ENCODE measurements around the gene FGF9. TPM values are rescaled to one million over a fixed set of nuclear protein-coding genes. Genes with fewer than 3 reads are reported as not detected.

Gene FGF9
- total and polyA plus RNA-seq, 9 donors, result 6.2 to 17.2 (median 7.4) TPM

GRCh38 chr13:21749410-21749809, 78.5 kb downstream of the FGF9 start:
- DNase-seq, result no peak
- H3K36me3 ChIP-seq (ENCODE audit: control insufficient read depth, insufficient read depth, low read length), result no peaks in the 10 kb centered on the region
- no peaks in the 10 kb centered on the region for H3K4me1 ChIP-seq (ENCODE audit: control insufficient read depth, insufficient read depth, low read length)
- WGBS (ENCODE audit: insufficient coverage), result no CpG with 5 or more reads among the region's 1 CpG
- no peak overlapping the region for H3K4me3 ChIP-seq (ENCODE audit: low read length)
- H3K27me3 ChIP-seq (ENCODE audit: control insufficient read depth, insufficient read depth, low read length), result no peaks in the 10 kb centered on the region
- no peaks in the 10 kb centered on the region for H3K9me3 ChIP-seq (replicated peaks; ENCODE audit: control insufficient read depth, low read depth, low read length)
- no peak overlapping the region for H3K27ac ChIP-seq (ENCODE audit: low read length)

GRCh38 chr13:21752501-21752900, 81.6 kb downstream of the FGF9 start:
- no CpG with 5 or more reads among the region's 1 CpG for WGBS (ENCODE audit: insufficient coverage)
- Histone ChIP-seq H3K4me1 (ENCODE audit: control insufficient read depth, insufficient read depth, low read length) (no peaks in the 10 kb centered on the region), H3K27ac (ENCODE audit: low read length) (no peak overlapping the region), H3K9me3 (replicated peaks; ENCODE audit: control insufficient read depth, low read depth, low read length) (no peaks in the 10 kb centered on the region), H3K4me3 (ENCODE audit: low read length) (no peak overlapping the region), H3K27me3 (ENCODE audit: control insufficient read depth, insufficient read depth, low read length) (no peaks in the 10 kb centered on the region), H3K36me3 (ENCODE audit: control insufficient read depth, insufficient read depth, low read length) (no peaks in the 10 kb centered on the region)
- no peak for DNase-seq

GRCh38 chr13:21753117-21753729, 82.3 kb downstream of the FGF9 start:
- Histone ChIP-seq H3K27me3 (ENCODE audit: control insufficient read depth, insufficient read depth, low read length) (no peaks in the 10 kb centered on the region), H3K27ac (ENCODE audit: low read length) (no peak overlapping the region), H3K4me3 (ENCODE audit: low read length) (no peak overlapping the region), H3K9me3 (replicated peaks; ENCODE audit: control insufficient read depth, low read depth, low read length) (no peaks in the 10 kb centered on the region), H3K36me3 (ENCODE audit: control insufficient read depth, insufficient read depth, low read length) (no peaks in the 10 kb centered on the region), H3K4me1 (ENCODE audit: control insufficient read depth, insufficient read depth, low read length) (no peaks in the 10 kb centered on the region)
- WGBS (ENCODE audit: insufficient coverage), result no CpG with 5 or more reads among the region's 6 CpGs
- DNase-seq, result no peak

Other genes with a start within 250 kb of the FGF9 start
- gene ZDHHC20, start 211.8 kb upstream of the FGF9 start, total RNA-seq, result 37.2 TPM
- 10 to 100 TPM; 29.2 to 61.6 (median 37.0) TPM for gene ZDHHC20, start 211.8 kb upstream of the FGF9 start, polyA plus RNA-seq (ENCODE audit: insufficient read depth in 1 of 8, insufficient read length in 8 of 8, low replicate concordance in 1 of 8)
- 64.4 TPM for gene MICU2, start 66.9 kb upstream of the FGF9 start, total RNA-seq
- 10 to 100 TPM; 57.5 to 78.8 (median 62.7) TPM for gene MICU2, start 66.9 kb upstream of the FGF9 start, polyA plus RNA-seq (ENCODE audit: insufficient read depth in 1 of 8, insufficient read length in 8 of 8, low replicate concordance in 1 of 8)

Data from muscle of leg (tissue), 11 donors.